GM19239 (cell line): Measurements from ENCODE around the gene GDF11.

Source experiments
- DNase-seq: peaks from one replicate; pipeline ENCODE4 v3.0.0; 2011; ENCODE audit warnings: low spot score; ENCODE audit not compliant: insufficient read length
- FAIRE-seq: peaks from 2 replicates; lab custom pipeline; 2011; peaks lifted over from hg19 to GRCh38; lab: Jason Lieb, UNC

The GDF11 gene

GRCh38 chr12:55771736-55772135 lies 28.8 kb downstream of the GDF11 start:
- DNase-seq (no peak), FAIRE-seq (no peak)

GRCh38 chr12:55777856-55778255 lies 34.9 kb downstream of the GDF11 start:
- FAIRE-seq (no peak), DNase-seq (no peak)

GRCh38 chr12:55780685-55781084 lies 37.8 kb downstream of the GDF11 start:
- no peak for DNase-seq
- FAIRE-seq: no peak

GRCh38 chr12:55788546-55788945 lies 45.6 kb downstream of the GDF11 start:
- FAIRE-seq (no peak), DNase-seq (no peak)

GRCh38 chr12:55789171-55789570 lies 46.2 kb downstream of the GDF11 start:
- FAIRE-seq (no peak), DNase-seq (no peak)

- FAIRE-seq (no peak), DNase-seq (no peak)
These were observed 47.0 kb downstream of the GDF11 start for GRCh38 chr12:55789893-55790292.

- FAIRE-seq: no peak
- DNase-seq: no peak
These were observed 53.0 kb downstream of the GDF11 start for GRCh38 chr12:55795950-55796349.

GRCh38 chr12:55797068-55797467 lies 54.1 kb downstream of the GDF11 start:
- DNase-seq: no peak
- FAIRE-seq: peak; percentile 60

- DNase-seq (no peak), FAIRE-seq (no peak)
These were observed 54.6 kb downstream of the GDF11 start for GRCh38 chr12:55797550-55797949.
